Measurements from ENCODE around the gene MCTP2.
A peak's percentile ranks its signal among the peaks of the same experiment; 100 is the strongest.

The MCTP2 gene, protein sequence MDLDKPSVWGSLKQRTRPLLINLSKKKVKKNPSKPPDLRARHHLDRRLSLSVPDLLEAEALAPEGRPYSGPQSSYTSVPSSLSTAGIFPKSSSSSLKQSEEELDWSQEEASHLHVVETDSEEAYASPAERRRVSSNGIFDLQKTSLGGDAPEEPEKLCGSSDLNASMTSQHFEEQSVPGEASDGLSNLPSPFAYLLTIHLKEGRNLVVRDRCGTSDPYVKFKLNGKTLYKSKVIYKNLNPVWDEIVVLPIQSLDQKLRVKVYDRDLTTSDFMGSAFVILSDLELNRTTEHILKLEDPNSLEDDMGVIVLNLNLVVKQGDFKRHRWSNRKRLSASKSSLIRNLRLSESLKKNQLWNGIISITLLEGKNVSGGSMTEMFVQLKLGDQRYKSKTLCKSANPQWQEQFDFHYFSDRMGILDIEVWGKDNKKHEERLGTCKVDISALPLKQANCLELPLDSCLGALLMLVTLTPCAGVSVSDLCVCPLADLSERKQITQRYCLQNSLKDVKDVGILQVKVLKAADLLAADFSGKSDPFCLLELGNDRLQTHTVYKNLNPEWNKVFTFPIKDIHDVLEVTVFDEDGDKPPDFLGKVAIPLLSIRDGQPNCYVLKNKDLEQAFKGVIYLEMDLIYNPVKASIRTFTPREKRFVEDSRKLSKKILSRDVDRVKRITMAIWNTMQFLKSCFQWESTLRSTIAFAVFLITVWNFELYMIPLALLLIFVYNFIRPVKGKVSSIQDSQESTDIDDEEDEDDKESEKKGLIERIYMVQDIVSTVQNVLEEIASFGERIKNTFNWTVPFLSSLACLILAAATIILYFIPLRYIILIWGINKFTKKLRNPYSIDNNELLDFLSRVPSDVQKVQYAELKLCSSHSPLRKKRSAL

DNA sequence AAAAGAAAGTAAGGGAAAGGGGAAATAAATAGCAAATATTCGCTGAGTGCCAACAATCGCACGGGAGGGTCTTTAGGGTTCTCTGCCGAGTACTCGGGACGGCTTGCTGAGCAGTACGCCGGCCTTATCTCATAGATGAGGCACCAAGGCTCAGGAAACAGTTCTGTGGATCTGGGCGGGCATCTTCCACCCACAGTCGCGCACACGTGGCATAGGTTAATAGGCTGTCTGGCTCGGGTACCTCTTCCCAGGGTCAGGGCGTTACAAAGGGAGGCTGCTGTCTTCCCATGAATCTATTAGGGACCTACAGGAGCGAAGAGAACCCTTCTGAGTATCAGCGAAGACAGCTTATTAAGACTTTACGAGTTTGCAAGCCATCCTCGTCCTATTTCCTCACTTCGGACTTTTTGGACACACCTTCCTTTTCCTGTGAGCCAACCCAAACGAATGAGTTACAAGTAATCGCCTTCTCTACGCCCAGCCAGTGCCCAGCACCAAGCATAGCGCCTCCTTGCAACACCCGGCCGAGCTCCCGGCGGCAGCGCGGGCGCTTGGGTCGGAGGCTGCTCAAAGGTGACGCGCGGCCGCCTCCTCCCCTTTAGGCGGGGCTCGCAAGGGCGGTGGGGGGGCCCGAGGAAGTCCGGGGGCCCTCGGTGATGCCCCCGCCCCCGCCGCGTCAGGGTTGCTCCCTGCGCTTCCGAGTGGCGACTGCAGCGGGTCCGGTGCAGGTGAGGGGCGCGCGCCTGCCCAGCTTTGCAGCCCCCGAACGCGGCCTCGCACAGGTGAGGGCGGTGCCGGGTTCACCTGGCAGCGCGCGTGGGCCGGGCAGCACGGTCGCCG, at the start of gene MCTP2:
MCTP2 (plus strand) TSS at position 679 of the 840 bp plus-strand sequence. CDS start 66,705 bp downstream, outside the sequence.
- DNase-seq, result peak; percentile 90 to 91

DNA sequence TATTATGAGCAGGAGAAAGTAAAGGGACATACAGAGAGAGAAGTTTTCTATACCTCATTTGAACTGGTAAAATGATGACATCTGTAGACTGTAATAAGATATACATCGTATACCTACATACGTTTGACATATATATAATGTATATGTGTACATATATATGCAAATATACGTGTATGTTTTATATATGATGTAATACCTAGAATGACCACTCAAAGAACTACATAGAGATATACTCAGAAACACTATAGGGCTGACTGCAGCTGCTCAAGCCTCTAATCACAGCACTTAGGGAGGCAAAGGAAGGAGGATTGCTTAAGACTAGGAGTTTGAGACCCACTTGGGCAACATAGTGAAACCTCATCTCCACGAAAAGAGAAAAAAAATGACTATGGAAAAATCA, 48.5 kb upstream of the MCTP2 start:
- DNase-seq, result peak in 1 of 2 experiments; percentile 20

DNA sequence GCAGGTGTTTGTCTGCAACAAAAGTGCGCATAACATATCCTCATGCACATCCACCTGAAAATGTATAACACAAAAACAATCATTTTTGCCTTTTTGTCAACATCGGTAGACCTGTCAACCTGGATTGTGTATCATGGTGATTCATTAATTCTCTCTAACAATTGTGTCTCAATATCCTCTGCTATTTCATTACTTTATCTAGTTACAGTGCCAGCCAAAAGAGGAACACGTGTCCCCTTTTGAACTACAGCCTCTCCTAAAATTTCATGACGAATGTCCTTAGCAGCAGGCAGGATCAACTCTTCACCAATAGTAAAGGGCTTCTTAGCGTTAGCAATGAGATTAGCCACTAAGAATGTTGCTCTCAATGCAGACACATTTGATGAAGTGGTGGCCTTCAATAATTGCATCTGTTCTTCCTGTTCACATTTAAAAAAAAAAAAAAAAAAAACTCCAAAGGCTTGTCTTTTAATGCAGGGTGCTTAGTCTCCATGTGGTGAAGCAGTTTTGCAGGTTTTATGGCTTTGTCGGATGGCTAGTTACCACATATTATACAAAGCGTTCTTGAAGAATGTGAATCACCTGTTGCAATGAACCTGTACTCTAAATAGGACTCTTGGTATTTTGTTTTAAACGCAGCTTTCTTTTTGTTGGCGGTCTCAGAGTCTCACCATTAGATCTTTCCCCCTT, 45.7 kb upstream of the MCTP2 start:
- DNase-seq, result no peak

DNA sequence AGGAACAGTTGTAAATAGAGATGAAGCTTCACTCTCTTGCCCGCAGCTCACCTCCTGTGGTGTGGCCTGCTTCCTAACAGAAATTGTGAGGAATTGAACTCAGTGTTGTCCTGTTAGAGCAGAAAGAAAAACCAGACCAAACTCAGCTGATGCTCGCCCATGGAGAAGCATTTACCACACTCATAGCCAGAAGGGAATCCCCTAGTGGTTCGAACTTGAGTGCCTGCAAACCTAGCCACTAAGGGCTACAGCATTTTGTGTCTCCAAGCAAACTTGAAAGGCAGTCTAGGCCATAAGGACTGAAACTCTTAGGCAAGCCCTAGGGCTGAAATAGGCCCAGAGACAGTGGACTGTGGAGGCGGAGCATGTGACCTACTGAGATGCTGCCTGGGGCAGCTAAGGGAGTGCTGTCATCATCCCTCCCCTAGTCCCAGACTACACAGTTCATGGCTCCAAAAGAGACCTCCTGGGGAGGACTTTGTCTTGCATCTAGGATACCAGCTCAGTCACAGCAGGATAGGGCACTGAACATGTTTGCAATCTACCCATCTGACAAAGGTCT, 44.5 kb upstream of the MCTP2 start:
- no peak for DNase-seq

DNA sequence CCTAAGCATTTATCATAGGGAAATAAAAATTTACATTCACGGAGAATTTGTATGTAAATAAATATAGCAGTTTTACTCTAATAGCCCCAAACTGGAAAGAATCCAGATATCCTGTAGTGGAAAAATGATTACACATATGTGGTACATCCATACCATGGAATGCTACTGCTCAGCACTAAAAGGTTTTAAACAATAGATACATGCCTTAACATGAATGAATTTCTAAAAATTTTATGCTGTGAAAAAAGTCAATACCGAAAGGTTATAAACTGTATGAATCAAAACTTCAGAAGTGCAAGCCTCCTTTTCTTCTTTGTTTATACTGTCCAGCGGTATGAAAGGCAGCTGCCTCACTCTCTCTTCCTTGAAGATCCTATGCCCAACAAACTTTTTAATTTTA, 37.5 kb upstream of the MCTP2 start:
- DNase-seq, result no peak

DNA sequence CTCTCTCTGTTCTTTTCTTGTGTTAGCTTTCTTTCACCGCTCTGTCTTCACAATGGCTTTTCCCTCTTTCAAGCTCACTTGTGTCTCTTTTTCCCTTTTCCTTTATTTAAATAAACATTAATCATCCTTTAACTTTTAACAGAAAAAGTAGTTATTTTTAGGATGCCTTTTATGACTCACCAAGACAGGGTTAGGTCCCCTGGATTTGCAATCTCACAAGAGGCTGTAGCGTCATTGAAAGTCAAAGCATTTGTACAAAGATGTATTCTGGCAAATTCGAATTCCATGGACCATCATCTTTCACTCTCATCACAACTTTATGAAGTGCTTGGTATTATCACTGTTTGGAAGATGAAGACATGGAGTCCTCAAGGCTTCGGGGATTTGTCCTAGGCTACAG, 34.8 kb upstream of the MCTP2 start:
- no peak for DNase-seq

DNA sequence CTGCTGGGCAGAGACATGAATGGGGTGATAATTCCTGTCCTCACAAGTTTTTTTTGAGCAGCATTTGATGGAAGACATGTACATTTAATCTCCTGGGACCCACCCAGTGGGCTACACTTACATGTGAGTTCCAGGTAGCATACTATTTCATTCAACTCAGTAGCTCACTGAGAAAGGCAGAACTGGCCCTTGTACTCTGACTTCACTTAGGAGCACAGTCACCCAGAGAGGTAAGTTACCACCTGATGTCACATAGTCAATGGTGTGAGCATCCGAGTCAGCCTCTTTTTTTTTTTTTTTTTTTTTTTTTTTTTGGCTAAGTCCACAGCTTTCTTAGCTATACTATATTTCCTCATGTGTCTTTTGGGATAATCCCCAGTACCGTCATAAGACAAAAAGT, 32.7 kb upstream of the MCTP2 start:
- no peak for DNase-seq

DNA sequence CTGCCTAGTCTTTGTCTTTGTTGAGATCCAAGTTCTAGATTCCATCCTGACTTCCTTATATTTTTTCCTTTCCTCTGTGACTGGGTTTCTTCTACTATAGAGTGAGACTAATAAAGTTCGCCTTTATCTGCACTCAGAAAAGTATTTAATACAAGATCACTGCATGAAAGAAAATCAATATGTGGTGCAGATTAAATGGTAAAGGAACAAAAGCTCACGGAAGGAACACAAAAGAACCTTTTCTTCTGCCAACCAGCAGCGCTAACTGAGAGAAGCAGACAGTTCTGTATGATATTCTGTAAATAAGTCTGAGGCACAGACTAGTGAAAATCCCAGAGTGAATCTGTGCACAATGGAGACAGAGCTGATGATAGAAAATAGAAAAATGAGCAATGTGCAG, 31.6 kb upstream of the MCTP2 start:
- DNase-seq, result no peak

DNA sequence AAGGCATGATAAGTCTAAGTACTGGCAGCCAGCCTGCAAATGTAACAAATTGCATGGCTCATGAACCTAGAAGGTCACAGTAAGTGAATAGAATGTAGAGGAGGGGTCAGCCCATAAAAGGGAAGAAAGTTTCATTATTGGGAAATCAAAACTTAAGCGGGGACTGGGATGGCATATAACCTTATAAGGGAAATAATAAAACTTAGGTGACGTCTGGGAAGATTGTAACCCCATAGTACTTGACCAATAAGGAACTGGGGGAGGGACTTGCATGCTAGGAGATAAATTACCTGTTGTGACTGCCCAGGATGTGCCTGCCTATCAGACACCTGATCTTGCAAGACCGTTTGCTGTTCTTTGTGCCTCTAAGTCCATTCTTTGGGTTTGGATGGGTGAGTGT, 28.1 kb upstream of the MCTP2 start:
- no peak for DNase-seq

DNA sequence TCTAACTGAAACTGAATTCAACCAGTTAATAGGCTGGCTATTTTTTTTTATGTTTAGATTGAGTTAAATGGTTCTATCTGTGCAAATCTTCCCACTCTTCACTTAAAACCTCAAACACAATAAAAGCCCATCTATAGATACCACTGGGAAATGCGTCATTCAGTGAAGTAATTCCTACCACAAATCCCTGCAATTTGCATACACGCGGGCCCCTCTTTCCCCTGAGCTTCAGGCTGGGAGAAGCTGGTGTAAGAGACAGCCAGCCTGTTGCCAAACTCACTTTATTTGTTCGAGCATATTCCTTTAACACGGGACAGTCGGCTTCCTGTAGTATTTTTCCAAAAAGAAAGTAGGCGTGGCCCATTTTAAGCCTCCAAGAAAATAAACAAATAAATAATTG, 26.0 kb upstream of the MCTP2 start:
- peak in 1 of 2 experiments; percentile 35 for DNase-seq

DNA sequence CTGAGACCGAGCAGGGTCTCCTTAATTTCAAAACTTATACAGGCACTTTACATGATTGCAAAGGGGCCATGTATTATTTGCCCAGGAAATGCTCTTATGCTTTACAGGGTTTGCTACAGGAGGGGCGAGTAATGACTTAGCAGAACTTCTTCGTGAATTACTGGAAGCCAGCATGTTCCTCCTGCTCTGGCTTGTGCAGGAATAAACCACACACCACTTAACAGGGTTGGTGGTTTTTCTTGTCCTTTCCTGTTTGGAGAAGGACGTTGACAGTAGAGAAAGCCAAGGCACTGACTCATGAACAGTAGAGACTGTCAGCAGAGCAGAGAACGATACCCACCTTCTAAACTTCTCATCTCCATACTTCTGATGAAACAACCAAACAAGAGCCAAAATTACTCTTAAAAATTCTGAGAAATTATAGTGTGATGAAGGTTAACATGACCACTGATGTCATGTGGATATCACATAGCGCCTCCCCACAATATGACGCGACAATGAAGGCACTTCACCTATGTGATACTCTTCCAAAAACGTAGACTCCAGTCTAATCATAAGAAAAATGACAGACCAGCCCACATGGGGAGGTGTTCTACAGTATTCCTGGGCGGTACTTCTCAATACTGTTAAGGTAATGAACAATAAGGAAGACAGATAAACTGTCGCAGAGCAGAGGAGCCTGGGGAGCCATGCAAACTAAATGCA, 24.7 kb upstream of the MCTP2 start:
- peak; percentile 90 to 93 for DNase-seq

DNA sequence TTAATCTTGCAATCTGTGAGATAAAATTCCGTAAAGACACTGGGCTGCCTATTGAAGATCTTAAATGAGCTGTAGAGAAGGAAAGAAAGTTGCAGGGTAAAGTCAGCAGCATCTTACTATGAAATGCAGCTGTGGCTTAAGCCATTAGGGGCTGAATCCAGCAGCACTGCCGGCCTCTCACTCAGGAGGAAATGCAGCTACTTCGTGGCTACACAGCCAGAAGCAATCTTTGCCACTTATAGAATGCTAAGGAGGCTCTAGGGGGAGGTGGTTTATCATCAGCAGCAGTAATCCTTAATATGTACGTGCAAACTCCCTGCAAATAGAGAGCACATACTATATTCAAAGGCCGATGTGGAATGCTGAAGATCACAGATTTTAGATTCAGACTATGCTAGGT, 19.1 kb upstream of the MCTP2 start:
- DNase-seq, result peak; percentile 12 to 37

DNA sequence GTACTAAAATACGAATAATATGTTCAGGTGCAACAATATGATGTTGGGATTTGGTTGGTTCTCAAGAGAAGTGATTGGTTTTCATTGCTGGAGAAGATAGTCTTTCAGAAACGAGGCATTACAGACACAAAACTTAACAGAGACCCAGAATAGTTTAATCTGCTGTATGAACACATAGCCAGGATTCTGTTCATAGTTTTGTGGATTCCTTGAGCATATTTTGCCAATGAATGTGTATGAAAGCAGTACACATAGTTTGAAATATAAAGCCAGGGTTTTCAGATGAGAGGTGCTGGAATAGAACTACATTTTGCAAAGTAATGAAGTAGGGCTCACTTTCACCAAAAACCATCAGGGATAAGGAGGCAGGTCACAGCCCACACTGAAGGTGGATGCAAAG, 5.7 kb upstream of the MCTP2 start:
- DNase-seq, result no peak

DNA sequence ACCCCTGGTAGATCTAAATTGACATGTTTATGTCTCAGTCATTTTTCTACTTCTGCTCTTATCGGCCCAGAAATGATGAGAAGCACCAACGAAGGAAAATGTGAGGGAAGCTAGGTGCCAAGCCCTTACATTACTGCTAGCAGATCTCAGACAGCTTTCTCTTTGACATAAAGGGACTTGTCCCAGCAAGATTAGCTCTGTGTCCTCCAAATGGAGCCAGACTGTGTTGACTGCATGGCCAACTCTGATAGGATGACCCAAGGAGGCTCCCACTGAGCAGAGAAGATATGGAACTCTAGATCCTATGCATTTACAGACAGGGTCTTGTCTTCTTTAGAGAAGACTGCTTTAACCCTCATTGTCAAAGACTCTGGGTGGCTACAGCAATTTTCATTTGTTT, 2.8 kb upstream of the MCTP2 start:
- DNase-seq, result no peak

DNA sequence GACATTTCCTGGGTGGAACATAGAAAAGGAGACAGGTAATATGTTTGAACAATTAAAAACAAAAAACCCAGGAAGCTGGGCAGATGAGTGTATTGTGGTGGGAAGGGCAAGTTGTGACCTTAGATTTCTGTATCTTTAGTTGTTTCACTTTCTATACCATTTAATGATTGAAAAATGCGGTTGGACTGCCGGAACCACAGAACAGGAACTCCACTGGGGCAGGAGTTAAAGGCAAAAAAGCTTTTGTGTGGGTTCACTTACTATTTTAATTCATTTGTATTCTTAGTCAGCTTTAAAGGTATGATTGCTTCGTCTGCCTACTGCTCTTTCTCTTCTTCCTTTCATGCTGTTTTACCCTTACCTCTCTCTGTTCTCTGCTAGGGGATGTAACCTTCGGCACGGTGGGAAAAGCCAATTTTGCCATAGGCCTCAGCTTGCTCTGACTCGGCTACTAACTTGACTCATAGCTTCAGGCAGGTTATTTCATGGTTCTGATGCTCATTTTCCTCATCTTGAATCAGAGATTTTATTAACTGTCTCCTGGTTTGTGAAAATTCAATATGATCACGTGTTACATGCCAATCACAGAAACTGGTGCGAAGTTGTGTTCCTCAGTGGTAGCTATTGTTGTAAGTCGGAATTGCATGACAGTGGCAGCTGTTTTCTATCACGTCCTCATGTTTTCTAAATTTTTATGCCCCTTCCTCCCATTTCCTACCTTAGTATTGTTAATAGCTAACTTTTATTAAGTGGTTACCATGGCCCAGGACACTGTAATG, 1.6 kb upstream of the MCTP2 start:
- DNase-seq, result peak; percentile 49 to 50

DNA sequence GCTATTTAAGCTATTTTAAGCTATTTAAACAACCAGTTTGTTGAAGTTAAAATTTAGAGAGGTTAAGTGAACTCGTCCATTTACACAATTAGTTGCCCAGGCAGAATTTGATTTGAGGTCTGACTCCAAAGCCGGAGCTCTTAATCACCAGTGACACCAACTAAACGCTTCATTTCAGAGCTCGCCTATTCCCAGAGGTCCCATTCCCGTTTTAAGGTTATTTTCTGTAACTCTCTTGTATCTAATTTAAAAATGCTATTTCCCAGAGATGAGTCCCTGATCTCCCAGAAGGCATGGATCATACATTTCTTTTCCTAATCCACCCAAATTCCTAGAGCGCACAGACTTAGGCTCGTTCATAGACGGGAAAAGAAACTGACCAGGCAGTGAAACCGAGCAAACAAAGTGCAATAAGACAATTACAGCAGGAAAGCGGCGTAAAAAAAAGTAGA, 904 bp upstream of the MCTP2 start:
- DNase-seq, result no peak

DNA sequence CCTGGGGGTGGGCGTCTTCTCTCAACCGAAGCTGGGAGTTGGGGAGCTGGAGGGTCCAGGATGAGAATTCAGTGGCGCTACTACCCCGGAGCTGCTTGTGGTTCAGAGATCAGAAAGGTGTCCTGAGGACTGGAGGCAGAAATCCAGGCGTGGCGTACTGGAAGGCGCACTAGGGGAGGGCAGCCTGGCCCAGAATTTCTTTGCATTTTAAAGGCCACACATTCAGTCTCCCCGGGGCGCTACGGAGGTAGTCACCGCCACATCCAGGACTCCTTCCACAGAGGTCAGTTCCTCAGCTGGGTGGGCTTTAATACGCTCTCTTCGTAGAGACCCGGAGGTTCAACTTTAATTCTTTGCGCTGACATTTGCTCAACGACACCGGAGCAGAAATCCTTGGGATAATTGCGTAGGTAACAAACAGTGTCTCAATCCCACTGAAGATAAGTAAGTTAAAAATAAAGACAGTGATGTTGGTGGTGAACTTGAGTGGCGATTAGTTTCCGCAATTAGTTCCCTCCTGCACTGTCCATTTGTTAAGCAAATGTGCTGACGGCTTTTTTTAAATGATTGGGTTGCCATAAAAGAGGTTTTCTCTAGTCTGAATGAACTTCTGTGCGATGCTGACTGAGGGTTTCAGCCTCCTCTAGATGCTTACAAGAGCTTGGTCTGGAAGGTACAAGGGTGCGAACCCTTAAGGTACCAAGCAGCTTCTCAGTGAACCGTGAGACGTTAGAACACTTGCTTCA, 535 bp downstream of the MCTP2 start:
- DNase-seq, result peak; percentile 13 to 19

DNA sequence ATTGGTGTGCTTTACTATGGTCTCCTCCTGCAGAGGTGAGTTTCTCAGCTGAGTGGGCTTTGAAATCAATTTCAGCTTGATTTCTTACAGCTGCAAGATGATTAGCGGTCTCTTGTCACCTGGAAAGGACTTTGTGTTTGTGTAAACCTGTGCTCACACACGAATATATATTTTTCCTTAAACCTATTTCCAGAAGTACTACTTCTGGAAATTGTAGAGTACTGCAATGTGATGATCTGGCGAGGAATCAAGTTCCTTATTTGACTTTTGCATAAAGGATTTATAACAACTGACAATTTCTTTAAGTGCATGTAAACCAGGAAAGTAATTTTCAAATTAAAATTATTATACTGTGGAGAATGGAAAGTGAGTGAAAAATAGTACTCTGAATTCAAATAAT, 2.1 kb downstream of the MCTP2 start:
- DNase-seq, result peak; percentile 23 to 29

DNA sequence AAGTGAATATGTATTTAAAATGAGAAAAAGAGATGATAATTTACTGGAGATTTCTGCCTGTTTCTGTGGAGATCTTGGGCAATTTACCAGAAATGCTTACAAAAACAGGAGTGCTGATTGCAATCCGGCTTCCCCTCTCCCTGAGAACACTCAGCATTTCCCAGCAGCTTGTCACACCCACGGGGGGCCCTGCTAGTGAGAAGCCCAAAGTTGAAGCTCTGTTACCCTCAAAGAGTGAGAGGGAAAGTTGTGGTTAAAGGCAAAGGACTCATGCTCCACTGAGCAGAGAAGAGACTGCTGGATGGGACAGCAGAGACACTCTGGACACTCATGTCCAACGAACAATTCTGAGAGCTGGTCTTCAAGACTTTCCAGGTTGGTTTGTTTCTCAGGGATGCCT, 2.9 kb downstream of the MCTP2 start:
- no peak for DNase-seq

DNA sequence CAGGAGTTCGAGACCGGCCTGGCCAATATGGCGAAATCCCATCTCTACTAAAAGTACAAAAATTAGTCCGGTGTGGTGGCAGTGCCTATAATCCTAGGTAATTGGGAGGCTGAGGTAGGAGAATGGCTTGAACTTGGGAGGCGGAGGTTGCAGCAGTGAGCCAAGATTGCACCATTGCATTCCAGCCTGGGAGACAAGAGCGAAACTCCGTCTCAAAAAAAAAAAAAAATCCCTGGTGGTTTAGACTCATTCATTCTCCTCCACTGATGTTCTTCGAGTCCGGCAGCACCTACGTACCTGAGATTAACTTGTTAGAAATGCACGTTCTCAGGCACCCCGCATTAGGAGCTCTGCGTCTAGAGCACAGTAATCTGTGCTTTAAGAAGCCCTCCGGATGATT, 3.7 kb downstream of the MCTP2 start:
- no peak for DNase-seq

All from Kasumi-1 (cell line).